Measurements from ENCODE around the gene RPRD1A.
"Not testable (repeated sequence)": the region's sequence is repeated elsewhere in the genome, so short reads cannot be mapped to it uniquely, and the experiment has no call there.

RPRD1A gene

DNA sequence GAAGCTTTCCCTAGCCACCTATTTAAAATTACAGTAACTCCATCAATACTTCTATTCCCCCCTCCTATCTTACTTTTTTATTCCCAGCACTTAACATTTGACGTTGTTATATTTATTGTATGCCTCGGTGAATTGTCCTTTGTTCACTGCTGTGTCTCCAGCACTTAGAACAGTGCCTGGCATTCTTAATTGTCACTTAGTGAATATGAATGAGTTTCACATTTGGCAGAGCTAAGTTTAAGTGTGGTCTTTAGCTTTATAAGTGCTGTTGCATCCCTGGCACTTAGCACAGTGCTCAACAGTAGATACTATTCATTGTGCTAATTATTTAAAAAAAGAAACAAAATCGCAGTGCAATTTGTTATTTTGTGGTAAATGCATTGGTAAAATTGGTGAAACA lies 93.2 kb downstream of the RPRD1A start:
- no peak for FAIRE-seq
- no peak for DNase-seq (ENCODE audit: insufficient read length, low spot score)

DNA sequence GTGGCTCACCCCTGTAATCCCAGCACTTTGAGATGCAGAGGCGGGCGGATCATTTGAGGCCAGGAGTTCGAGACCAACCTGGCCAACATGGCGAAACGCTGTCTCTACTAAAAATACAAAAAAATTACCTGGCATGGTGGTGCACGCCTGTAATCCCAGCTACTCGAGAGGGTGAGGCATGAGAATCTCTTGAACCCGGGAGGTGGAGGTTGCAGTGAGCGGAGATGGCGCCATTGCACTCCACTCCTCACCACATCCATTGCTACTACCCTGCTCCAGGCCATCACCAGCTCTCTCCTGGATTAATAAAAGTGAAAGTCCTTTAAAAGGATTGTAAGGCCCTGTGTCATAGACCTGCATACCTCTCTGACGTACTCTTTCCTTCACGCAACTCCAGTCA lies 93.7 kb downstream of the RPRD1A start:
- no peak for FAIRE-seq
- DNase-seq (ENCODE audit: insufficient read length, low spot score): no peak

DNA sequence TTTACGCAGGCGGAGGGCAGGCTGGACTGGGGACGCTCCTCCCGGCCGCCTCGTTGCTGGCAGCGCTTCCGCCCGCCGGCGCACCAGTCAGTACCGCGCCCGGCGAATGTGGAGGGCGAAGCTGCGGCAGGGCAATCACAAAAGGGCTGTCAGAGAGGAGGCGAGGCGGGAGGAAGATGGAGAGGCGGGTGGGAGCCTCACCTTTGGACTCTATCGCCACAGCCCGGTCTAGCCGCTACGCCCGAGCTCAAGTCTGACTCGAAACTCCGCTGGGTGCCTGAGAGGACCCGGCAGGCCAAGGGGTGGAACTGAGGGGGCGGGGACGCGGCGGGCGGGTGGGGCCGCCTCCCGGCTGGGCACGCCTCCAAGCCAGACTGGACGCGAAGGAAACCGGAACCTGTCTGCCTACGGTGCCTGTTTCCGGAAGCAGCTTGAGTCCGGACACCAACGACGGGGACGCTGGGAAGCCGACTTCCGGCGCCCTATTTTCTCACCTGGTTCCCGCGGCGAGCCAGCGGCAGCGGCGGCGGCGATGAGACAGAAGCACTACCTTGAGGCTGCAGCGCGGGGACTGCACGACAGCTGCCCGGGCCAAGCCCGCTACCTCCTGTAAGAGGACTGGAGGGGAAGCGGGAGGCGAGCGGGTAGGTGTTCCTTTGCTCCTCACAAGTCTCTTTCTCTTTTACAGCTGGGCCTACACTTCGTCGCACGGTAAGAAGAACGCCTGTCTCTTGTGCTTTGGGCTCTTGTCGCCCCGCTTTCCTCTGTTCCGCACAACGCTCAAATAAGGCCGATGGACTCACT lies 95.0 kb downstream of the RPRD1A start, which contains the start of gene RMP24:
Gene RMP24 (plus strand): TSS at position 483 of the 804 bp plus-strand sequence.
- DNase-seq (ENCODE audit: insufficient read length, low spot score): peak; percentile 84
- FAIRE-seq: no peak

DNA sequence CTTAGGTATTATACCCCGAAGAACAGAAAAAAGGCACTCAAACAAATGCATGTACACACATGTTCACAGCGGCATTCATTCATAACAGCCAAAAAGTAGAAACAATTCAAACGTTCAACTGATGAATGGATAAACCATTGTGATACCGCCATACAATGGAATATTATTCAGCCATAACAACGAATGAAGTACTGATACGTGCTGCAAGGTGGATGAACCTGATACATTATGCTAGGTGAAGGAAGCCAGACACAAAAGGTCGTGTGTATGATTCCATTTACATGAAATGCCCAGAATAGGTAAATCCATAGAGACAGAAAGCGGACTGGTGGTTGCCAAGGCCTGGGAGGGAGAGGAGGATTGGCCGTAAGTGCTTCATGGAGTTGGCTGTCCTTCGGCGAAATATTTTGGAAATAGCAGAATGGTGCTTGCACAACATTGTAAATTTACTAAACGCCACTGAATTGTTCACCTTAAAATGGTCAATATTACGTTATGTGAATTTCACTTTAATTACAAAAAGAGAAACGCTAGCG lies 95.6 kb downstream of the RPRD1A start:
- FAIRE-seq (no peak), DNase-seq (ENCODE audit: insufficient read length, low spot score) (no peak)

DNA sequence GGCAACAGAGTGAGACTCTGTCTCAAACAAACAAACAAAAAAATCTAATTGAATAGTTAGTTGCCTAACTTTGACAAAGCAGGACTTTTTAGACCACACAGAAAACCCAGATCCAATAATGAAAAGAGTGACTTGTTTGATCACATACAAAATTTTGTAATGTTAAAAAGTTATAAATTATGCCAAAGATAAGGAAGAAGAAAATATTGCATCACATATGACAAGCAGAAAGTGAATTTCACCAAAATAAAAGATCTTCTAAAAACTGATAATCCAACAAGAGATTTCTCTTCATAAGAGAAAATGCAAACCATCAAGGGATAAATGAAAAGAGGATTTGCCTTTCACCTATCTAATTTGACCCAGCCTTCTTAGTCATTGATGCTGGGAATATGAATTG lies 97.7 kb downstream of the RPRD1A start:
- DNase-seq (ENCODE audit: insufficient read length, low spot score): no peak
- FAIRE-seq: peak; percentile 47

DNA sequence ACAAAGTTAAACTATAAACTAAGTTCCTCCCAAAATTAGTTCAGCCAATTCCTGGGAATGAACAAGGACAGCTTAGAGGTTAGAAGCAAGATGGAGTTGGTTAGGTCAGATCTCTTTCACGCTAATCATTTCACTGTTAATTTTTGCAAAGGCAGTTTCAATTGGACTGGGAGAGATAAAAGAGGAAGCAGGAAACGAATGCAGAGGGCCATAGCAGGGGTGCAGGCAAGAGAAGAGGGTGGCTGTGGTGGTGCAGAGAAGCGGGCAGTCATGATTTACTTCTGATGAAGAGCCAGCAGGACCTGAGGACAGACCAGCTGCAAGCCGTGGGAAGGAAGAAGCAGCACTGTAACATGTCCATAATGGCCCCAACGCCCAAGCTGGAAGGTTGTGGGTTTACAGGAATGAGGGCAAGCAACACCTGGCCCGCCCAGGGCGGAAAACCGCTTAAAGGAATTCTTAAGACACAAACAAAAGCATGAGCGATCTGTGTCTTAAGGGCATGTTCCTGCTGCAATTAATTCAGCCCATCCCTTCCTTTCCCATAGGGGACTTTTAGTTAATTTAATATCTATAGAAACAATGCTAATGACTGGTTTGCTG lies 99.0 kb downstream of the RPRD1A start:
- FAIRE-seq (no peak), DNase-seq (ENCODE audit: insufficient read length, low spot score) (no peak)

DNA sequence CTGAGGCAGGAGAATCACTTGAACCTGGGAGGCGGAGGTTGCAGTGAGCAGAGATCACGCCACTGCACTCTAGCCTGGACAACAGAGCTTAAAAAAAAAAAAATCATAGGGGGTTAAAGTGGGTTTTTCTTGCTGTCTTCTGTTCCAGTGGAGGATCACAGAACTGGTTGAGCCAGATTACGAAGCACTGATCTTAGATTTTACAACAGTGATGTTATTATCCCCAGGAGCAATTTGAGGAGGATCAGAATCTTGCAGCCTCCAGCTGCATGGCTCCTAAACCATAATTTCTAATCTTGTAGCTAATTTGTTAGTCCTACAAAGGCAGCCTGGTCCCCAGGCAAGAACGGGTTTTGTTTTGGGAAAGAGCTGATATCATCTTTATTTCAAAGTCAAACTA lies 99.5 kb downstream of the RPRD1A start:
- not testable (repeated sequence) for FAIRE-seq; DNase-seq (ENCODE audit: insufficient read length, low spot score)

DNA sequence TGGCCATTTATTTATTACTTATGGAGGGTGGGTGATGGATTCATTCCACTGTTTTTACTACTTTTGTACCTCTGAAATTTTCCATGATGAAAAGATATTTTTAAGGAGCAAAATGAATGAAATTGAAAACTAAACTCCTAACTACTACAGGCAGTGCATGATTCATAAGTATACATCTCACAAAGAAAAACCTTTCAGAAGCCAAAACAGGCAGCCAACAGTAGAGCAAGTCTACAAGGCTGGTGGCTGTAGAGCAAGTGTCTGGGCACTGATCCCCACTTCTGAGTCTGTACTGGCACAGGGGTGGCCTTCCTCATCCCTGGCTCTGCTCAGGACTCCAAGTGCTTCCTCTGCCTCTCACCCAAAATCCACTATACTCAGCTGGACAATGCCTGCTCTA lies 103.0 kb downstream of the RPRD1A start:
- DNase-seq (ENCODE audit: insufficient read length, low spot score): no peak
- no peak for FAIRE-seq

DNA sequence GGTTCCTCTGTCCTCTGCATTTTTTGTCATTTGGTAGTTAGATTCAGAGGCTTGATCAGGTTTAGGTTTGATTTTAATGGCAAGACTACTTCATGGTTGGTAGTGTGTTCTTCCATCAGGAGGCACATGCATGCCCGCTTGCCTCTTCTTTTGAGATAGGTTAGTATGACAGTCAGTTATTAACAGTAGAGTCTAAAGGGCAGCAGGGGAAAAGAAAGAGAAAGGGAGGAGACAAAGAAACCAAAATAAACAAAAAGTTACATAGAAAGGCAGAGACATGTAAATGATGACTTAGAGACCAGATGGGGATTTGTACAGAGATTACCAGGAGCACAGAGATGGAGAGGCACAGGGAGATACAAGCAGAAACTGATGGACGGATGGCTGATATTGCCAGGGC lies 105.0 kb downstream of the RPRD1A start:
- no peak for DNase-seq (ENCODE audit: insufficient read length, low spot score)
- no peak for FAIRE-seq

DNA sequence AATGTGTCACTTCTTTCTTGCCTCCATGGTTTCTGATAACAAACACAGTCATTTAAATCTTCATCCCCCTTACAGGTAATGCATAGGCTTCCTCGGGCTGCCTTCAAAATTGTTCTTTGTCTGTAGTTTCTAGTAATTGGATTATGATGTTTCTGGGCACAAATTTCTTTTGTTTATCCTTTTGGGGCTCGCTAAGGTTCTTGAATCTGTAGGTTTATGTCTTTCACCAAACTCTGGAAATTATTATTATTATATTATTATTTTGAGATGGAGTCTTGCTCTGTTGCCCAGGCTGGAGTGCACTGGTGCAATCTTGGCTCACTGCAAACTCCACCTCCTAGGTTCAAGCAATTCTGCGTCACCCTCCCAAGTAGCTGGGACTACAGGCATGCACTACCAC lies 111.1 kb downstream of the RPRD1A start:
- FAIRE-seq (no peak), DNase-seq (ENCODE audit: insufficient read length, low spot score) (no peak)

DNA sequence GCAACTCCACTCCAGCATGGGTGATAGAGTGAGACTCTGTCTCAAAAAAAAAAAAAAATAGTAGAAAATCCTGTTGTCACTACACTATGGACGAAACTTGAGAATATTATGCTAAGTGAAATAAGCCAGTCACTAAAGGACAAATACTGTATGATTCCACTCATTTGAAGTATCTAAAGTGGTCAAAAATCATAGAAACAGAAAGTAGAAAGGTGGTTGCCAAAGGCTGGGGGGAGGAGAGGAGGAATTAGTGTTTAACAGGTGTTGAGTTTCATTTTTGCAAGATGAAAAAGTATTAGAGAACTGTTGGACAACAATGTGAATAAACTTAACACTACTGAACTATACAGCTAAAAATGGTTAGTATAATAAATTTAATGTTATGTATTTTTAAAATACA lies 113.7 kb downstream of the RPRD1A start:
- FAIRE-seq: peak; percentile 89
- DNase-seq (ENCODE audit: insufficient read length, low spot score): no peak

DNA sequence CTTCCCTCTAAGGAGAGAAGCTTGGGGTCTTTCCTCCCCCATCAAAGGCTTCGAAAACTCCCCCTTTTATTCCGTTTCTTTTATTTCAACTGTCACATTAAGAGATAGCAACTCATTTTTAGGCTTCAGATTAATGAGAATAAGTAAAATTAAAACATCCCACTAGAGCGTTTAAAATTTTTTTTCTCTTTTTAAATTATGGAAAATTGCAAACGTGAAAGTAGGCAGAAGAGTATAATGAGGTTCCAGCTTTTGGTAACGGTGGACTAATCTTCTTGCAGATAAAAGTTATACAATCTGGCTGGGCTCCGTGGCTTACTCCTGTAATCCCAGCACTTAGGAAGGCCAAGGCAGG lies 116.8 kb downstream of the RPRD1A start:
- FAIRE-seq: peak; percentile 44
- no peak for DNase-seq (ENCODE audit: insufficient read length, low spot score)

DNA sequence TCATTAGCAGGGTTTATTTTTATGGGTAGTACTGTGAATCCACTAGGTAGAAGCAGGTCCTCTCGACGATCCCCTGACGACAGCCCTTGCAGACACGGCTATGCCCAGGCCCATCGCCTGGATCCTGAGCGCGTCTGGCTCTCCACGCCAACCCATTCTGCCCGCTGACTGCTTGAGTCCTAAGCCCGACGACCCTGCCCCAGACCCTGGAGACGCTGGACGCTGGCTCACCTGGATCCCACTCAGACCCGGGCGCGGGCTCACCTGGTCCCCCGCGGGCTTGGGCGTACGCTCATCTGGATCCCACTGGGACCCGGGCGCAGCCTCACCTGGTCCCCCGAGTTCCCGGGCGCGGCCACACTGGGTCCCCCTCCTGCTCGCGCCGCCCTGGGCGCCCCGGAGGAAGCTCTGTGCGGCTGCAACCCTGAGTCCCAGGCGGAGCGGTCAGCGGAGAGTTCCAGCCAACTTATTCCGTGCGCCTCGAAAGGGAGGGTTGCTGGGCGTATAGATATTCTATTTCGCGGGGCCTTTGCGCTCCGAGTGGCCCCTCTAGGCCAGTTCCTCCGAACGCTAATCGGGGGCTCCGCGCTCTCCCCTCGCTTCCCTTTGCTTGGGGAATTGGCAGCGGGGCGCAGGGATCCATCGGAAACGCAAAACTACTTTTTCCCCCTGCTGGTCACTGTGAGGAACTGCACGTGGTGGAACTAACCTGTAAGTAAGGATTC lies 117.3 kb downstream of the RPRD1A start:
- peak; percentile 51 for DNase-seq (ENCODE audit: insufficient read length, low spot score)
- peak; percentile 75 for FAIRE-seq

DNA sequence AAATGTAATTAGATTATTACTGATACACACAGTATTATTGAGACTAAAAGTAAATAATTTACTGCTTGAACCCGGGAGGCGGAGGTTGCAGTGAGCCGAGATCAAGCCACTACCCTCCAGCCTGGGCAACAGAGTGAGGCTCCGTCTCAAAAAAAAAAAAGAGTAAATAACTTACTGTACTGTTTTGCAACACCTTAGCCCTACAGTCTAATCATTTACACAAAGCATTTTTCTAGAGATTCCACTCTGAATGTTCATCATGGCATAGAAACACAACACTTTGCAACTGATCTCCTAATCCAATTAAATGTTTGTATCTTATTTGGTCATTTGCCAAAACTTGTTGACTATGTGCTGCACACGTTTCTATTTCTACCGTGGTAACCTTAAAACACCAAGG lies 118.3 kb downstream of the RPRD1A start:
- DNase-seq (ENCODE audit: insufficient read length, low spot score): no peak
- no peak for FAIRE-seq

DNA sequence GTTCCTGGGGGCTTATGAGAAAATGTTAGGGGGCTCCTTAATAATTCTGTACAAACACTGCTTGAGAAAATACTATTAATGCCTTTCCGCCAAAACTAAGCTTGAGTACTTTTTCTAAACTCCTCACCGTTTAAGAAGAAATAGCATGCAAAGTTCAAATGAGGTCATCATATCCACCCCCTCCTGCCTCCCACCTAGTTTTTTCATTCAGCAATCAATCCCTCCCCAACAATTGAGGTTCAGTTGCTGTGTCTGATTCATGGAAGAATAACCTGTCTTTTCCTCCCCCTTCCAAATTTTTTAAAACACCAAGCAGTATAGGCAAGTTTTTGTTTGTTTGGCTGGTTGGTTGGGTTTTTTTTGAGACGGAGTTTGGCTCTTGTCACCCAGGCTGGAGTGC lies 119.3 kb downstream of the RPRD1A start:
- DNase-seq (ENCODE audit: insufficient read length, low spot score) (no peak), FAIRE-seq (no peak)

DNA sequence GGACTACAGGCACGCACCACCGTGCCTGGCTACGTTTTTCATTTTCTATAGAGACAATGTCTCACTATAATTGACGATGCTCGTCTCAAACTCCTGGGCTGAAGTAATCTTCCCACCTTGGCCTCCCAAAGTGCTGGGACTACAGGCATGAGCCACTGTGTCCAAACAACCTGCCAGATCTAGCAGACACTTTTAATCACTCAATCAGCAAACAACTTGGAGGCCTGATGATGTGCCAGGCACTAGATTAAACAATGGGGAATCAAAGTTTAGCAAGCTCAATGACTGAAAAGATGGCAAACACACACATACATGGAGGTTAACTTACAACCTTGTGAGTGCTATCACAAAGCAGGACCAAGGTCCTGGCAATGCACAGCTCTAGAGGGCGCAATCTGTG lies 124.7 kb downstream of the RPRD1A start:
- DNase-seq (ENCODE audit: insufficient read length, low spot score) (no peak), FAIRE-seq (no peak)

DNA sequence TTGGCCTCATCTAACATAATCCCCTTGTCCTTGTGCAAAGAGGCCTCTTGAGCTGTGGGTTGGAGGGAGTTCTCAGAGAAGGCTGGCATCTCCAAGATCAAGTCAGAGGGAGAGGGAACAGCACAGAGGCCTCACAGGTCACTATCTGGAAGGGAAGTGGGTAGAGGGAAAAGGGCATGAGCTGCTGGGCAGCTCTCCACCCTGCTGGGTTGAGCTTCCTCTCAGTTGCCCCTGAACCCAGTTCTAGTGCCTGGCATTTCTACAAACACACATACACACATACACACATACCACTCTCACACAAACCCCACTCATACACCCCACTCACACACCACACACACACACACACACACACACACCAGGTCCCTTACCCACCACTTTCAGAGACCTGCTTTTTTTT lies 125.2 kb downstream of the RPRD1A start:
- FAIRE-seq (no peak), DNase-seq (ENCODE audit: insufficient read length, low spot score) (no peak)

DNA sequence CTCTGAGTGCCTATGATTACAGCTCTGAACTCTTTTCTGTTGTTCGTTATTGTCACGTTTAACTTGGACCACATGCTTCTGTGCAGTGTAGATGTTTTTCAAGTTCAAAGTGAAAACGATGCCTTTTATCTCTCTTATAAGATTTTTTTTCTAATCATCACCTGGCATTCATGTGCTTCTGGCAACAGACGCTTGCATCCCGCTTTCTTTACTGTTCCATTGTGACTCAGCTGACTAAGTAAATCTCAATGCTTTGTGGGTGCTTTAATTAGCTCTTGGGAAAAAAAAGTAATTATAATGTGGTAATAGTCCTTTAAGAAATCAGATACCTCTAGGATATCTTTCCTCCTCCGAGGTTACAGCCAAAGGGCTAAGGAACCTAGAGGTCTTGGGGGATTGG lies 126.1 kb downstream of the RPRD1A start:
- DNase-seq (ENCODE audit: insufficient read length, low spot score): no peak

More for the DNA sequence above, 126.1 kb downstream of the RPRD1A start:
- no peak for FAIRE-seq

Data from GM19239 (cell line).